Measurements from ENCODE around the gene LMOD2.

DNA sequence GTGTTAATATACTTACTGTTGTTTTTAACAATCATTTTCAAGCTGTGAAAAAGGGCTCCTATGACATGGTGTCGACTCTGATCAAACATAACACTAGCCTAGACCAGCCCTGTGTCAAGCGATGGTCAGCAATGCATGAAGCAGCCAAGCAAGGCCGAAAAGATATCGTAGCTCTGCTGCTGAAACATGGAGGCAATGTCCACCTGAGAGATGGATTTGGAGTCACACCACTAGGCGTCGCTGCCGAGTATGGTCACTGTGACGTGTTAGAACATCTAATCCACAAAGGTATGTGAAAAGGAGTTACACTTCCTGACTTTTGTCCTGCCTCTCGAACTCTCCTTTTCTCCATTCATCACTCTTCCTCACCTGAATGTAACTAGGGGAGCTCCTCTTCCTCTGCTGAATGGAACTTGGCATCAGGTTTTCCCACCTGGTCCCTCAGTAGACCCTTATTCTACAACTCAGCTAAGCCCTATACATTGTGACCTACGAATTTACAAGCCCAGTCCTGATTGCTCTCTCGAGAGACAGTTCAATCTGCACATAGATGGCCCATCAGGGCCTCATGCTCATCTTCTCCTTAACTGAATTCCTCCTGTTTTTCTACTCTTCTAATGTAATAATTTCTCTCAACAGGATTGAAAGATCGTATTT is 31.0 kb upstream of the LMOD2 start:
- TF ChIP-seq, protein P1, sequence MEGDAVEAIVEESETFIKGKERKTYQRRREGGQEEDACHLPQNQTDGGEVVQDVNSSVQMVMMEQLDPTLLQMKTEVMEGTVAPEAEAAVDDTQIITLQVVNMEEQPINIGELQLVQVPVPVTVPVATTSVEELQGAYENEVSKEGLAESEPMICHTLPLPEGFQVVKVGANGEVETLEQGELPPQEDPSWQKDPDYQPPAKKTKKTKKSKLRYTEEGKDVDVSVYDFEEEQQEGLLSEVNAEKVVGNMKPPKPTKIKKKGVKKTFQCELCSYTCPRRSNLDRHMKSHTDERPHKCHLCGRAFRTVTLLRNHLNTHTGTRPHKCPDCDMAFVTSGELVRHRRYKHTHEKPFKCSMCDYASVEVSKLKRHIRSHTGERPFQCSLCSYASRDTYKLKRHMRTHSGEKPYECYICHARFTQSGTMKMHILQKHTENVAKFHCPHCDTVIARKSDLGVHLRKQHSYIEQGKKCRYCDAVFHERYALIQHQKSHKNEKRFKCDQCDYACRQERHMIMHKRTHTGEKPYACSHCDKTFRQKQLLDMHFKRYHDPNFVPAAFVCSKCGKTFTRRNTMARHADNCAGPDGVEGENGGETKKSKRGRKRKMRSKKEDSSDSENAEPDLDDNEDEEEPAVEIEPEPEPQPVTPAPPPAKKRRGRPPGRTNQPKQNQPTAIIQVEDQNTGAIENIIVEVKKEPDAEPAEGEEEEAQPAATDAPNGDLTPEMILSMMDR (conservative IDR thresholded peaks at IDR 0.05; ENCODE audit: low read depth, low read length): peak; percentile 58
- TF ChIP-seq EZH2 (IDR thresholded peaks at IDR 0.05; ENCODE audit: low read length, unreplicated experiment) (no peak), EZH2phosphoT487 (IDR thresholded peaks at IDR 0.05; ENCODE audit: borderline replicate concordance, low read length) (no peak)
